ENCODE data around the gene LIMK1. TPM values are rescaled to one million over a fixed set of nuclear protein-coding genes. Genes with fewer than 3 reads are reported as not detected.

Gene LIMK1
- total and polyA plus RNA-seq, 2 of the 13 experiments (the other 11 are each of a cell fraction or from before 2014, with no cell fraction given) = 8.9 to 18.8 TPM

- Histone ChIP-seq H4K20me1 (ENCODE audit: insufficient read depth, low read length) (peaks cover 5% of the 10 kb centered on the region; the same call in 1 of the 2 replicates), H3K27ac (ENCODE audit: extremely low read length, insufficient read depth, low read length) (no peak overlapping the region), H3K27me3 (ENCODE audit: control insufficient read depth in 1 of 2, insufficient read depth in 2 of 2, low read length in 2 of 2) (peaks cover 9 to 61% of the 10 kb centered on the region in 2 experiments; a peak in 4 of 5 replicates), H3K79me2 (ENCODE audit: insufficient read depth, low read length) (no peaks in the 10 kb centered on the region), H3K36me3 (replicated peaks in 1 of 2; ENCODE audit: control insufficient read depth in 1 of 2, insufficient read depth in 2 of 2, low read length in 2 of 2) (no peaks in the 10 kb centered on the region), H2AFZ (ENCODE audit: low read length) (no peak overlapping the region), H3K9me3 (ENCODE audit: low read length) (no peaks in the 10 kb centered on the region), H3K4me2 (ENCODE audit: low read depth, low read length) (no peak overlapping the region), H3K4me1 (ENCODE audit: insufficient read depth, low read length) (no peaks in the 10 kb centered on the region), H3K9ac (ENCODE audit: insufficient read depth, low read depth, low read length) (no peak overlapping the region), H3K4me3 (replicated peaks in 1 of 3; ENCODE audit: insufficient read depth in 1 of 3, low read depth in 2 of 3, low read length in 3 of 3) (no peak overlapping the region)
- in situ Hi-C loops (cut with HindIII; ENCODE audit: extremely low pct_ligation_motif_present, low pct_unique_long_range_greater_than_20kb) = no loop called here
- no peak for ATAC-seq
- 37% methylated on average over 10 of the region's 13 CpGs for WGBS (ENCODE audit: low lambda C conversion rate)
- DNase-seq (ENCODE audit: low spot score) = no peak
- no peak for FAIRE-seq
- POLR2A ChIA-PET = no interaction called here
- no TSS peak for BruUV-seq (replicated peaks)
- CTCF ChIA-PET (ENCODE audit: low intra/inter-chr PET ratio, low total read pairs) = no interaction called here
- intact Hi-C loops (cut with micrococcal nuclease; ENCODE audit: unreplicated experiment) = no loop called here
- no peak for TF ChIP-seq ZBTB25 (CRISPR knock-in tag; IDR thresholded peaks at IDR 0.05)
- no peak for TF ChIP-seq ZNF256 (CRISPR knock-in tag; conservative IDR thresholded peaks at IDR 0.05)
- TF ChIP-seq SMAD3 (CRISPR knock-in tag; IDR thresholded peaks at IDR 0.05) = no peak
- no peak for TF ChIP-seq MED8 (CRISPR knock-in tag; IDR thresholded peaks at IDR 0.05; ENCODE audit: insufficient replicate concordance)
- TF ChIP-seq POLR2AphosphoS5 (IDR thresholded peaks at IDR 0.05; ENCODE audit: low read depth, low read length) = no peak
- TF ChIP-seq ZNF20 (CRISPR knock-in tag; IDR thresholded peaks at IDR 0.05) = no peak
- TF ChIP-seq MAFF (IDR thresholded peaks at IDR 0.05; ENCODE audit: low read depth, low read length) = no peak
- TF ChIP-seq MIER3 (CRISPR knock-in tag; IDR thresholded peaks at IDR 0.05; ENCODE audit: borderline replicate concordance) = no peak
- TF ChIP-seq, protein P1, sequence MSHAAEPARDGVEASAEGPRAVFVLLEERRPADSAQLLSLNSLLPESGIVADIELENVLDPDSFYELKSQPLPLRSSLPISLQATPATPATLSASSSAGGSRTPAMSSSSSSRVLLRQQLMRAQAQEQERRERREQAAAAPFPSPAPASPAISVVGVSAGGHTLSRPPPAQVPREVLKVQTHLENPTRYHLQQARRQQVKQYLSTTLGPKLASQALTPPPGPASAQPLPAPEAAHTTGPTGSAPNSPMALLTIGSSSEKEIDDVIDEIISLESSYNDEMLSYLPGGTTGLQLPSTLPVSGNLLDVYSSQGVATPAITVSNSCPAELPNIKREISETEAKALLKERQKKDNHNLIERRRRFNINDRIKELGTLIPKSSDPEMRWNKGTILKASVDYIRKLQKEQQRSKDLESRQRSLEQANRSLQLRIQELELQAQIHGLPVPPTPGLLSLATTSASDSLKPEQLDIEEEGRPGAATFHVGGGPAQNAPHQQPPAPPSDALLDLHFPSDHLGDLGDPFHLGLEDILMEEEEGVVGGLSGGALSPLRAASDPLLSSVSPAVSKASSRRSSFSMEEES (CRISPR knock-in tag; IDR thresholded peaks at IDR 0.05) = no peak
- TF ChIP-seq ZBTB20 (CRISPR knock-in tag; IDR thresholded peaks at IDR 0.05; ENCODE audit: borderline replicate concordance, low read depth) = no peak
- TF ChIP-seq POLR2A (IDR thresholded peaks at IDR 0.05; ENCODE audit: insufficient read depth in 1 of 2, low read depth in 2 of 2, low read length in 2 of 2) = no peak
- TF ChIP-seq PAXIP1 (CRISPR knock-in tag; conservative IDR thresholded peaks at IDR 0.05) = no peak
- TF ChIP-seq ZNF850 (CRISPR knock-in tag; conservative IDR thresholded peaks at IDR 0.05) = no peak
- no peak for TF ChIP-seq ZFP37 (CRISPR knock-in tag; IDR thresholded peaks at IDR 0.05; ENCODE audit: borderline replicate concordance)
- no peak for TF ChIP-seq CBX2 (IDR thresholded peaks at IDR 0.05; ENCODE audit: low read depth, low read length)
- no peak for TF ChIP-seq CBX2 (CRISPR knock-in tag; IDR thresholded peaks at IDR 0.05; ENCODE audit: low read depth)
- no peak for TF ChIP-seq CHCHD3 (CRISPR knock-in tag; IDR thresholded peaks at IDR 0.05)
- no peak for TF ChIP-seq MIXL1 (CRISPR knock-in tag; IDR thresholded peaks at IDR 0.05)
These were observed 43.4 kb upstream of the LIMK1 start for GRCh38 chr7:74040101-74040790.

Data from HepG2 (cell line).